ENCODE results near the gene OSBPL10.
"Not testable (repeated sequence)": the region's sequence is repeated elsewhere in the genome, so short reads cannot be mapped to it uniquely, and the experiment has no call there.

OSBPL10 gene

GRCh38 chr3:31875437-31875836 lies 105.6 kb downstream of the OSBPL10 start:
- Histone ChIP-seq H3K36me3 (ENCODE audit: control insufficient read depth, insufficient read depth, low read length) (peaks cover 8% of the 10 kb centered on the region; the same call in 1 of the 2 replicates), H3K27ac (ENCODE audit: low read depth, low read length) (no peak overlapping the region), H3K4me1 (ENCODE audit: control insufficient read depth, insufficient read depth, low read length) (peaks cover 15% of the 10 kb centered on the region; the same call in 1 of the 2 replicates), H3K27me3 (ENCODE audit: control insufficient read depth, insufficient read depth, low read length) (no peaks in the 10 kb centered on the region), H3K9me3 (ENCODE audit: control insufficient read depth, insufficient read depth, low read length) (no peaks in the 10 kb centered on the region), H3K9ac (ENCODE audit: low read depth, low read length) (no peak overlapping the region), H3K4me3 (ENCODE audit: low read depth, low read length) (no peak overlapping the region)

- Histone ChIP-seq H3K36me3 (ENCODE audit: control insufficient read depth, insufficient read depth, low read length) (peaks cover 8% of the 10 kb centered on the region; the same call in 1 of the 2 replicates), H3K9ac (ENCODE audit: low read depth, low read length) (no peak overlapping the region), H3K9me3 (ENCODE audit: control insufficient read depth, insufficient read depth, low read length) (no peaks in the 10 kb centered on the region), H3K4me1 (ENCODE audit: control insufficient read depth, insufficient read depth, low read length) (peaks cover 15% of the 10 kb centered on the region; the same call in 1 of the 2 replicates), H3K27ac (ENCODE audit: low read depth, low read length) (no peak overlapping the region), H3K27me3 (ENCODE audit: control insufficient read depth, insufficient read depth, low read length) (no peaks in the 10 kb centered on the region), H3K4me3 (ENCODE audit: low read depth, low read length) (no peak overlapping the region)
Observed at GRCh38 chr3:31873254-31873820, 107.7 kb downstream of the OSBPL10 start.

DNA sequence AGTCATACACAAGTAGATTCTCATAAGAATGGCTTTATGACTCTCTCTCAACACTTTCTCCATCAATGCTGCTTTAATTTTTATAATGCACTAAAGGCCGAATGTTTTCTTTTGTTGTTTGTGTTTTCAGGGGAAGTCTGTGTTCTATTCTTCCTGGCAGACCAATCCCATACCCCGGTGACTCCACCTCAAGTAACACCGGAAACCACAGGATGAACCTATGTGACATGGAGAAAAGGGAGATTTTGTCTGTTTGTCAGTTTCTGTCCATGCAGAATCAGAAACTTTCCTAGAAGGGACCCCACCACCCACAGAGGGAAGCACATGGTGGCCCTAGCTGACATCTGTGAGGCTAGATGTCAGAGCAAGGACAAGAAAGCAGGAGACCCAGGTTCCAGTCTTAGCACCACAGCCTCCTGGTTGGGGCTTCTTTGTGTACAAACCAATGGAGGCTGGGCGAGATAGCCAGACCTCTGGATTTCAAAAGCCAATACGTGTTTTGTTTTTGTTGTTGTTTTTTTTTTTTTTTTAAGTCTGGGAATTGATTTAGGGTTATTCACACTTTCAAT lies 109.0 kb downstream of the OSBPL10 start:
- Histone ChIP-seq H3K27me3 (ENCODE audit: control insufficient read depth, insufficient read depth, low read length) (no peaks in the 10 kb centered on the region), H3K9ac (ENCODE audit: low read depth, low read length) (no peak overlapping the region), H3K4me3 (ENCODE audit: low read depth, low read length) (no peak overlapping the region), H3K4me1 (ENCODE audit: control insufficient read depth, insufficient read depth, low read length) (peaks cover 10% of the 10 kb centered on the region; the same call in 1 of the 2 replicates), H3K36me3 (ENCODE audit: control insufficient read depth, insufficient read depth, low read length) (peaks cover 8% of the 10 kb centered on the region; the same call in 1 of the 2 replicates), H3K9me3 (ENCODE audit: control insufficient read depth, insufficient read depth, low read length) (no peaks in the 10 kb centered on the region), H3K27ac (ENCODE audit: low read depth, low read length) (no peak overlapping the region)

DNA sequence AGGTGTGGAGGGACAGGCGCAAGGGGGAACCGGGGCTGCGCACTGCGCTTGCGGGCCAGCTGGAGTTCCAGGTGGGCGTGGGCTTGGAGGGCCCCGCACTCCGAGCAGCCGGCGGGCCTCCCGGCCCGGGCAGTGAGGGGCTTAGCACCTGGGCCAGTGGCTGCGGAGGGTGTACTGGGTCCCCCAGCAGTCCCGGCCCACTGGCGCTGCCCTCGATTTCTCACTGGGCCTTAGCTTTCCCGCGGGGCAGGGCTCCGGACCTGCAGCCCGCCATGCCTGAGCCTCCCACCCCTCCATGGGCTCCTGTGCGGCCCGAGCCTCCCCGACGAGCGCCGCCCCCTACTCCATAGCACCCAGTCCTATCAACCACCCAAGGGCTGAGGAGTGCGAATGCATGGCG lies 111.0 kb downstream of the OSBPL10 start:
- H3K4me1 ChIP-seq (ENCODE audit: control insufficient read depth, insufficient read depth, low read length); H3K9ac ChIP-seq (ENCODE audit: low read depth, low read length); H3K36me3 ChIP-seq (ENCODE audit: control insufficient read depth, insufficient read depth, low read length); H3K27me3 ChIP-seq (ENCODE audit: control insufficient read depth, insufficient read depth, low read length); H3K9me3 ChIP-seq (ENCODE audit: control insufficient read depth, insufficient read depth, low read length); H3K27ac ChIP-seq (ENCODE audit: low read depth, low read length); H3K4me3 ChIP-seq (ENCODE audit: low read depth, low read length): not testable (repeated sequence)

GRCh38 chr3:31868236-31868635 lies 112.8 kb downstream of the OSBPL10 start:
- Histone ChIP-seq H3K27ac (ENCODE audit: low read depth, low read length) (no peak overlapping the region), H3K4me1 (ENCODE audit: control insufficient read depth, insufficient read depth, low read length) (peaks cover 5% of the 10 kb centered on the region), H3K9ac (ENCODE audit: low read depth, low read length) (no peak overlapping the region), H3K4me3 (ENCODE audit: low read depth, low read length) (no peak overlapping the region), H3K9me3 (ENCODE audit: control insufficient read depth, insufficient read depth, low read length) (no peaks in the 10 kb centered on the region), H3K27me3 (ENCODE audit: control insufficient read depth, insufficient read depth, low read length) (no peaks in the 10 kb centered on the region), H3K36me3 (ENCODE audit: control insufficient read depth, insufficient read depth, low read length) (no peaks in the 10 kb centered on the region)

- Histone ChIP-seq H3K9ac (ENCODE audit: low read depth, low read length) (no peak overlapping the region), H3K27ac (ENCODE audit: low read depth, low read length) (no peak overlapping the region), H3K4me3 (ENCODE audit: low read depth, low read length) (no peak overlapping the region), H3K4me1 (ENCODE audit: control insufficient read depth, insufficient read depth, low read length) (peaks cover 5% of the 10 kb centered on the region), H3K36me3 (ENCODE audit: control insufficient read depth, insufficient read depth, low read length) (peaks cover 2% of the 10 kb centered on the region; the same call in 1 of the 2 replicates), H3K9me3 (ENCODE audit: control insufficient read depth, insufficient read depth, low read length) (no peaks in the 10 kb centered on the region), H3K27me3 (ENCODE audit: control insufficient read depth, insufficient read depth, low read length) (no peaks in the 10 kb centered on the region)
Observed at GRCh38 chr3:31862666-31863279, 118.3 kb downstream of the OSBPL10 start.

DNA sequence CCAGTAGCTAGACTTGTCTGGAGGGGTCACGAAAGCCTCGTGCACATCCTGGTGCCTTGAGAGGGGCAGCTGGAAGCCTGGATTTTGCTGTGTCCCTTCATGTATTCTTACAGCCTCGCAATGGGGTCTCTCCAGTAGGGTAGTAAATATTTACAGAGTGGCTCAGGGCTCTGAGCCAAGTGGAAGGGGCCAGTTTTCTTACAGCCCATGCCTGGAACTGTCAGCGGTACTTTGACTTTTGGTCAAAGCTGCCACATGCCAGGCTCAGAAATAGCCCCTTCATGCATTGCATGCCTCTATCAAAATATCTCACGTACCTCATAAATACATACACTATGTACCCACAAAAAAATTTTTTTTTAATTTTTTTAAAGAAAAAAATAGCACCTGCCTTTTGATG lies 119.2 kb downstream of the OSBPL10 start:
- H3K9ac ChIP-seq (ENCODE audit: low read depth, low read length), result no peak overlapping the region
- no peaks in the 10 kb centered on the region for H3K9me3 ChIP-seq (ENCODE audit: control insufficient read depth, insufficient read depth, low read length)
- H3K27ac ChIP-seq (ENCODE audit: low read depth, low read length), result no peak overlapping the region
- no peaks in the 10 kb centered on the region for H3K27me3 ChIP-seq (ENCODE audit: control insufficient read depth, insufficient read depth, low read length)
- no peak overlapping the region for H3K4me3 ChIP-seq (ENCODE audit: low read depth, low read length)
- peaks cover 2% of the 10 kb centered on the region; the same call in 1 of the 2 replicates for H3K36me3 ChIP-seq (ENCODE audit: control insufficient read depth, insufficient read depth, low read length)
- H3K4me1 ChIP-seq (ENCODE audit: control insufficient read depth, insufficient read depth, low read length), result peaks cover 5% of the 10 kb centered on the region

DNA sequence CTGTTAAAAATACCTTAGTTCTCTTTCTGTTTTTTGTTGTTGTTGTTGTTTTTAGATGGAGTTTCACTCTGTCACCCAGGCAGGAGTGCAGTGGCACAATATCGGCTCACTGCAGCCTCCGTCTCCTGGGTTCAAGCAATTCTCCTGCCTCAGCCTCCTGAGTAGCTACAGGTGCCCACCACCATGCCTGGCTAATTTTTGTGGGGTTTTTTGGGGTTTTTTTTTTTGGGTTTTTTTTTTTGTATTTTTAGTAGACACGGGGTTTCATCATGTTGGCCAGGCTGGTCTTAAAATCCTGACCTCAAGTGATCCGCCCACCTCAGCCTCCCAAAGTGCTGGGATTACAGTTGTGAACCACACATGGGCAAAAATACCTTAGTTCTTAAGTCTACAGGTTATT lies 120.4 kb downstream of the OSBPL10 start:
- H3K27ac ChIP-seq (ENCODE audit: low read depth, low read length); H3K36me3 ChIP-seq (ENCODE audit: control insufficient read depth, insufficient read depth, low read length); H3K9me3 ChIP-seq (ENCODE audit: control insufficient read depth, insufficient read depth, low read length); H3K27me3 ChIP-seq (ENCODE audit: control insufficient read depth, insufficient read depth, low read length); H3K9ac ChIP-seq (ENCODE audit: low read depth, low read length); H3K4me3 ChIP-seq (ENCODE audit: low read depth, low read length); H3K4me1 ChIP-seq (ENCODE audit: control insufficient read depth, insufficient read depth, low read length): not testable (repeated sequence)

GRCh38 chr3:31859245-31859644 lies 121.8 kb downstream of the OSBPL10 start:
- no peaks in the 10 kb centered on the region for H3K9me3 ChIP-seq (ENCODE audit: control insufficient read depth, insufficient read depth, low read length)

GRCh38 chr3:31858439-31858838 lies 122.6 kb downstream of the OSBPL10 start:
- Histone ChIP-seq H3K4me1 (ENCODE audit: control insufficient read depth, insufficient read depth, low read length) (no peaks in the 10 kb centered on the region), H3K4me3 (ENCODE audit: low read depth, low read length) (no peak overlapping the region), H3K9ac (ENCODE audit: low read depth, low read length) (no peak overlapping the region), H3K27ac (ENCODE audit: low read depth, low read length) (no peak overlapping the region), H3K9me3 (ENCODE audit: control insufficient read depth, insufficient read depth, low read length) (no peaks in the 10 kb centered on the region), H3K36me3 (ENCODE audit: control insufficient read depth, insufficient read depth, low read length) (peaks cover 2% of the 10 kb centered on the region; the same call in 1 of the 2 replicates), H3K27me3 (ENCODE audit: control insufficient read depth, insufficient read depth, low read length) (no peaks in the 10 kb centered on the region)

More at GRCh38 chr3:31859245-31859644, 121.8 kb downstream of the OSBPL10 start:
- H3K27ac ChIP-seq (ENCODE audit: low read depth, low read length), result no peak overlapping the region
- H3K4me3 ChIP-seq (ENCODE audit: low read depth, low read length), result no peak overlapping the region
- peaks cover 2% of the 10 kb centered on the region; the same call in 1 of the 2 replicates for H3K36me3 ChIP-seq (ENCODE audit: control insufficient read depth, insufficient read depth, low read length)
- H3K9ac ChIP-seq (ENCODE audit: low read depth, low read length), result no peak overlapping the region
- no peaks in the 10 kb centered on the region for H3K27me3 ChIP-seq (ENCODE audit: control insufficient read depth, insufficient read depth, low read length)
- no peaks in the 10 kb centered on the region for H3K4me1 ChIP-seq (ENCODE audit: control insufficient read depth, insufficient read depth, low read length)

DNA sequence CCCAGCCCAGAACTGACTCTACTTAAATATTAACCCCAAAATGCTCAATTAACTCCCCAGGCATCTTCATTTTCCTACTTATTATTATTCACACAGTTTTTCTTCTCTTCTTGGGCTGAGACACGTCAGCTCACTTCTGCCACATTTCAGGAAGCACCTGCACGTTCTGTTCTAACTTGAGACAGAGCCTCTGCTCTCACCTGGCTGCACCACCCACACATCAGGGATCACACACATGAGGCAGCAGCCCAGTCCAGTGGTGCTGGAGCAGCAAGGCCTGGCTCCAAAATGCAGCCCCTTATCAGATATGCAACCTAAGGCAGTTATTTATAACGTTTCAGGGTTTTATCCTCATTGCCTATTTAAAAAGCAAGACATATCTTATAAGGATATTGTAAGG lies 127.5 kb downstream of the OSBPL10 start:
- Histone ChIP-seq H3K9me3 (ENCODE audit: control insufficient read depth, insufficient read depth, low read length) (no peaks in the 10 kb centered on the region), H3K36me3 (ENCODE audit: control insufficient read depth, insufficient read depth, low read length) (no peaks in the 10 kb centered on the region; the same call in 1 of the 2 replicates), H3K27ac (ENCODE audit: low read depth, low read length) (no peak overlapping the region), H3K27me3 (ENCODE audit: control insufficient read depth, insufficient read depth, low read length) (no peaks in the 10 kb centered on the region), H3K9ac (ENCODE audit: low read depth, low read length) (no peak overlapping the region), H3K4me3 (ENCODE audit: low read depth, low read length) (no peak overlapping the region), H3K4me1 (ENCODE audit: control insufficient read depth, insufficient read depth, low read length) (peaks cover 4% of the 10 kb centered on the region; the same call in 1 of the 2 replicates)

All from HUES48 (cell line).